Measurements from ENCODE around the gene KIF20B.

The KIF20B gene

DNA sequence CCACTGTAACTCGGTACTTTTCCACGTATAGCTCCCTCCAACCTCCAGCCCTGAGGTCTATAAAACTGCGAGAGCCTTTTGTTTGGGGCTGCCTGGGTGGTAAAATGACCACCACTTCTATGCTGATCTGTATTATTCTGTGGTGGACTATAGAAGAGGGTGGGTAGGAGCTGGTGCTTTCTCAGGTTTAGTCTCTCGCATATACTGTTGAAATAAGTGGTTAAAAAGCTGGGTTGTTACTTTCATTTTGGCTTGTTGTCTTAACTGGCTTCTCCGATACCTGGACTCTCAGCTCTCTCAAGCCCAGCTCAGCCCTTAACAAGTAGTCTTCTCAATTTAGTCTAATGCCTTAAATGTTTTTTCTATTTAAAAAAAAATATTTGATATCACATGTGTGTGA, 70.3 kb downstream of the KIF20B start:
- H3K4me3 ChIP-seq (ENCODE audit: low read length), result no peak overlapping the region
- no peak for DNase-seq (ENCODE audit: low read depth)
- TF ChIP-seq CTCF (conservative IDR thresholded peaks at IDR 0.05; ENCODE audit: low read length), result no peak

DNA sequence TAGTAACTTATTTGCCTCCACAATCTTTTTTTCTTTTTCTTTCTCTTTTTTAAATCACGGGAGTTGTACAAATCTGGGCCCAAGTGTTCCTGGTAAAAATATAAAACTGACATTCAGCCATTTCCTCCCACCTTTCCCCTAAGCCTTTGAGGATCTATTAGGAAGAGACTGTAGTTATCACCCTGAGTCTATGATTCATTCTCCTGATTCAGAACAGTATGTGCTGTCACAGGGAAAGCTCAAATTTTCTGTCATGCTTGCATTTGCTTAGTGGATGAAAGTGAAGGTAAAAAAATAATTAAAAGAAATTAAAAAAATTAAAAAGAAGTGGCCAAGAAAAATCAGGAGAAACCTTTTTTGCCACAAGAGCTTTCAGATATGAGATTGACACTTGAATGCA, 71.7 kb downstream of the KIF20B start:
- no peak for TF ChIP-seq CTCF (conservative IDR thresholded peaks at IDR 0.05; ENCODE audit: low read length)
- no peak for DNase-seq (ENCODE audit: low read depth)
- H3K4me3 ChIP-seq (ENCODE audit: low read length), result no peak overlapping the region

DNA sequence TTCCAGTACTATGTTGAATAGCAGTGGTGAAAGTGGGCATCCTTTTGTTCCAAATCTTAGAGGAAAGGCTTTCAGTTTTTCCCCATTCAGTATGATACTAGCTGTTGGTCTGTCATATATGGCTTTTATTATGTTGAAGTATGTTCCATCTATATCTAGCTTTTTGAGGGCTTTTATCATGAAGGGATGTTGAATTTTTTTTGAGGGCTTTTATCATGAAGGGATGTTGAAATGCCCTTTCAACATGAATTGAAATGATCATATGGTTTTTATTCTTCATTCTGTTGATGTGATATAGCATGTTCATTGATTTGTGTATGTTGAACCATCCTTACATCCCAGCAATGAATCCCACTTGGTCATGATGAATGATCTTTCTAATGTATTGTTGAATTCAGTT, 75.3 kb downstream of the KIF20B start:
- no peak for DNase-seq (ENCODE audit: low read depth)
- H3K4me3 ChIP-seq (ENCODE audit: low read length), result no peak overlapping the region
- no peak for TF ChIP-seq CTCF (conservative IDR thresholded peaks at IDR 0.05; ENCODE audit: low read length)

DNA sequence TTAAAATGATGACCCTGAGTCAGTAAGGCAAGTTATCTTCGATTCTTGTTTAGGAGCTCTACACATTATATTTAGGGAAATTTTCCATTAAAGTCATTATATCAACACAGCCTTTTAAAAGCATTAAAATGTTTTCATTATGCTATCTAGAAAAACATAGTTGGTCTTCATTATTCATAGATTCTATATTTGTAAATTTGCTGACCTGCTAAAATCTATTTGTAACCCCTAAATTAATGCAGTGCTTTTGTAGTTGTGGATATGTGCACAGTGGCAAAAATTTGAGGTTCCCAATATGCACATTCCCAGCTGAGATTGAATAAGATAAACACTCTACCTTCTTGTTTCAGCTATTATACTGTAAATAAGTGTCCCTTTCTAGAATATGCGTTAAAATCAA, 81.1 kb downstream of the KIF20B start:
- no peak for DNase-seq (ENCODE audit: low read depth)
- no peak overlapping the region for H3K4me3 ChIP-seq (ENCODE audit: low read length)

GRCh38 chr10:89783406-89783805, 82.0 kb downstream of the KIF20B start:
- peak; percentile 23 for DNase-seq (ENCODE audit: low read depth)
- no peak for TF ChIP-seq CTCF (conservative IDR thresholded peaks at IDR 0.05; ENCODE audit: low read length)
- no peak overlapping the region for H3K4me3 ChIP-seq (ENCODE audit: low read length)

More for the DNA sequence above, 81.1 kb downstream of the KIF20B start:
- TF ChIP-seq CTCF (conservative IDR thresholded peaks at IDR 0.05; ENCODE audit: low read length), result no peak

DNA sequence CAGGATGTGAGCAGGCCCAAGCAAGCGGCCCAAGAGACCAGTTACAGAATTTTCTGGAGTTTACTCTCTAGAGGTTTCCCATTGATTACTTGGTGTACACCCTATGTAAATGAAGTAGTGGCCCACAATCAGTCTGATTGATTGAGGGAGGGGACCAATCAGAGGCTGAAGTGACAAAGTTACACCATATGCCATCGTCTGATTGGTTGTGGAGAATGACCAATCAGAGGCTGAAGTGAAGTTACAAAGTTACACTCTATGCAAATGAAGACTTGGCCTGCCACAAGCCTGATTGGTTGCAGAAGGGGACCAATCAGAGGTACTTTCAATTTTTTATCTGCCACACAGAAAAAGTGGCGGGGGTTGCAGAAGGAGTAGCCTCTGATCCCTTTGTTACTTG, 83.7 kb downstream of the KIF20B start:
- no peak overlapping the region for H3K4me3 ChIP-seq (ENCODE audit: low read length)
- no peak for TF ChIP-seq CTCF (conservative IDR thresholded peaks at IDR 0.05; ENCODE audit: low read length)
- DNase-seq (ENCODE audit: low read depth), result peak; percentile 11

DNA sequence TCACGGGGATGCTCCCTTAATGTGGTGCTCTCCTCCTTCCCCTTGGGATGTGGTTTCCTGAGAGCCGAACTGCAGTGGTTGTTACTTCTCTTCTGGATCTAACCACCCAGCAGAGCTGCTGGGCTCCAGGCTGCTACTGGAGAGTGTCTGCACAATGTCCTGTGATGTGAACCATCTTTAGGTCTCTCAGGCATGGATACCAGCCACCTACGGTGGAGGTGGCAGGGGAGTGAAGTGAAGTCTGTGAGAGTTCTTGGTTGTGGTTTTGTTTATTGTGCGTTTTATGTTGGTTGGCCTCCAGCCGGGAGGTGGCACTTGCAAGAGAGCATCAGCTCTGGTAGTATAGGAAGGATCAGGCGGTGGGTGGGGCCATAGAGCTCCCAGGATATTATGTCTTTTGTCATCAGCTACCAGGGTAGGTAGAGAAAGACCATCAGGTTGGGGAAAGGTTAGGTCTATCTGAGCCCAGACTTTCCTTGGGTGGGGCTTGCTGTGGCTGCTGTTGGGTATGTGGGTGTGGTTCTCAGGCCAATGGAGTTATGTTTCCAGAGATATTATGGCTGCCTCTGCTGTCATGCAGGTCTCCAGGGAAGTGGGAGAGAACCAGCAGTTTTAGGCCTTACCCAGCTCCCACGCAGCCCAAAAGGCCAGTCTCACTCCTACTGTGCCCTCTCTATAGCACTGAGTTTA, 87.9 kb downstream of the KIF20B start:
- TF ChIP-seq CTCF (conservative IDR thresholded peaks at IDR 0.05; ENCODE audit: low read length), result no peak
- no peak overlapping the region for H3K4me3 ChIP-seq (ENCODE audit: low read length)
- no peak for DNase-seq (ENCODE audit: low read depth)
